GM12874 (cell line): Measurements from ENCODE around the gene DES.

ENCODE experiments used
- TF ChIP-seq, protein P1 (sequence below): IDR thresholded peaks from 2 replicates; pipeline ENCODE4 v1.5.1; 2011; ENCODE audit warnings: low read depth, mild to moderate bottlenecking, control low read depth, low read length, moderate library complexity; ENCODE audit not compliant: insufficient read depth

The DES gene

DNA sequence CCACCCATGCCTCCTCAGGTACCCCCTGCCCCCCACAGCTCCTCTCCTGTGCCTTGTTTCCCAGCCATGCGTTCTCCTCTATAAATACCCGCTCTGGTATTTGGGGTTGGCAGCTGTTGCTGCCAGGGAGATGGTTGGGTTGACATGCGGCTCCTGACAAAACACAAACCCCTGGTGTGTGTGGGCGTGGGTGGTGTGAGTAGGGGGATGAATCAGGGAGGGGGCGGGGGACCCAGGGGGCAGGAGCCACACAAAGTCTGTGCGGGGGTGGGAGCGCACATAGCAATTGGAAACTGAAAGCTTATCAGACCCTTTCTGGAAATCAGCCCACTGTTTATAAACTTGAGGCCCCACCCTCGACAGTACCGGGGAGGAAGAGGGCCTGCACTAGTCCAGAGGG, 803 bp upstream of the DES start:
- TF ChIP-seq, protein P1, sequence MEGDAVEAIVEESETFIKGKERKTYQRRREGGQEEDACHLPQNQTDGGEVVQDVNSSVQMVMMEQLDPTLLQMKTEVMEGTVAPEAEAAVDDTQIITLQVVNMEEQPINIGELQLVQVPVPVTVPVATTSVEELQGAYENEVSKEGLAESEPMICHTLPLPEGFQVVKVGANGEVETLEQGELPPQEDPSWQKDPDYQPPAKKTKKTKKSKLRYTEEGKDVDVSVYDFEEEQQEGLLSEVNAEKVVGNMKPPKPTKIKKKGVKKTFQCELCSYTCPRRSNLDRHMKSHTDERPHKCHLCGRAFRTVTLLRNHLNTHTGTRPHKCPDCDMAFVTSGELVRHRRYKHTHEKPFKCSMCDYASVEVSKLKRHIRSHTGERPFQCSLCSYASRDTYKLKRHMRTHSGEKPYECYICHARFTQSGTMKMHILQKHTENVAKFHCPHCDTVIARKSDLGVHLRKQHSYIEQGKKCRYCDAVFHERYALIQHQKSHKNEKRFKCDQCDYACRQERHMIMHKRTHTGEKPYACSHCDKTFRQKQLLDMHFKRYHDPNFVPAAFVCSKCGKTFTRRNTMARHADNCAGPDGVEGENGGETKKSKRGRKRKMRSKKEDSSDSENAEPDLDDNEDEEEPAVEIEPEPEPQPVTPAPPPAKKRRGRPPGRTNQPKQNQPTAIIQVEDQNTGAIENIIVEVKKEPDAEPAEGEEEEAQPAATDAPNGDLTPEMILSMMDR = no peak

- TF ChIP-seq, protein P1 = no peak
These were observed 791 bp downstream of the DES start for GRCh38 chr2:219419012-219419324.

GRCh38 chr2:219419331-219420197, 1.4 kb downstream of the DES start:
- TF ChIP-seq, protein P1 = no peak

- TF ChIP-seq, protein P1 = no peak
These were observed 2.5 kb downstream of the DES start for GRCh38 chr2:219420687-219421086.

- TF ChIP-seq, protein P1 = no peak
These were observed 3.1 kb downstream of the DES start for GRCh38 chr2:219421323-219421722.

DNA sequence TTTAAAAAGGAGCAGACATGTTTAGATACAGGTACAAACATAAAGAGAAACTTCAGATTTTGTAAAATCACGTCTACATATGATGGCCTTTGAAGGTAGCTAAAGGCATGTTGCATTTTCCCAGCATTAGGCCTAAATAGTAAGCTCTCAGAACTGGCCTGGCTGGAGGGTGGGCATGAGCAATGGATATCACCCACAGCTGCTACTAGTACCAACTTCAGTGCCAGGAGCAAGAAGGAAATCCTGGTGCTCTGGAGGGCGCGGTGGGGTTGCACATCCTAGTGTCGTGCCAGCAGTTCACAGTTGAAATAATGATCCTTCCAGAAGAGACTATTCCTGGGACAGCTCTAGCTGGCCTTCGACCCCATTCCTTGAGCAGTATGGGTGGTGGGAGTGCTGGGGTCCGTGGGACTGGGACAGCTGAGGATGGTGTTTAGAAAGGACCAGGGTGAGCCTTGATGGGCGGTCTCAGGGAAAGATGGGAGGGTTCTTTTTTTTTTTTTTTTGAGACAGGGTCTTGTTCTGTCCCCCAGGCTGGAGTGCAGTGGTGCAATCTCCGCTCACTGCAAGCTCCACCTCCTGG, 4.9 kb downstream of the DES start:
- TF ChIP-seq, protein P1 = no peak

DNA sequence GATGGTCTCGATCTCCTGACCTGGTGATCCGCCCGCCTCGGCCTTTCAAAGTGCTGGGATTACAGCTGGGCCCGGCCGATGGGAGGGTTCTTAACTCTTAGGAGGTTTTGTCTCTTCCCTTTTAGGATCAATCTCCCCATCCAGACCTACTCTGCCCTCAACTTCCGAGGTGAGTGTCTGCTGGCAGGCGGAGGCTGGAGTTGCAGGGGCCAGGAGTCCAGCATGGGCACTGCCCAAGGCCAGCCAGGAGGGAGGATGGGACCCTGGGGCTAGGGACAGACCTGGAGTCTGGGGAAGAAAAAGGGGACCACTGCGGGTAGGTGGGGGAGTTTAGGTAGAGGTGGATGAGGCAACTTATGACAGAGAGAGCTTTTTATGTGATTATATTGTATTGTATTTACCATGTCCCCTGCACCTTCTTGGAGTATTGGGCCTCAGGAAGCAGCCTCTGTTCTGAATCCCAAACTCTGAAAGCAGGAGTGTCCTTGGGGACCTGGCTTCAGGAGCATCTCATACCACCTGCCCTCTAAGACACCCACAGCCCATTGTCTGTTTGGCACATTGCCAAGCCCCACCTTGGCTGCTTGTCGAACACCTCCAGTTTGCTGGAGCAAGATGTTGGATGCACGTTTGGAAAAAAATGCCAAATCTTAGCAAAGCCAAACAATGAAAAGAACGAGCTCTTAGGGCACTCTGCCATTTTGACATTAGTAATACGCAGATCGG, 5.6 kb downstream of the DES start:
- TF ChIP-seq, protein P1 = no peak
